Activated CD4-positive, CD25-positive, alpha-beta regulatory T cell treated with anti-CD3 and anti-CD28 coated beads, Interleukin-2, amount 50 U/mL, for 72 hours (primary cell): ENCODE data around the gene KLLN.
"Not testable (repeated sequence)": the region's sequence is repeated elsewhere in the genome, so short reads cannot be mapped to it uniquely, and the experiment has no call there.

Source experiments
- DNase-seq: peaks from one replicate; pipeline ENCODE4 v3.0.0; 2021

Gene KLLN

GRCh38 chr10:87865241-87865881 is 2.0 kb upstream of the KLLN start:
- DNase-seq: no peak

GRCh38 chr10:87864496-87865059 is 1.2 kb upstream of the KLLN start:
- no peak for DNase-seq

DNA sequence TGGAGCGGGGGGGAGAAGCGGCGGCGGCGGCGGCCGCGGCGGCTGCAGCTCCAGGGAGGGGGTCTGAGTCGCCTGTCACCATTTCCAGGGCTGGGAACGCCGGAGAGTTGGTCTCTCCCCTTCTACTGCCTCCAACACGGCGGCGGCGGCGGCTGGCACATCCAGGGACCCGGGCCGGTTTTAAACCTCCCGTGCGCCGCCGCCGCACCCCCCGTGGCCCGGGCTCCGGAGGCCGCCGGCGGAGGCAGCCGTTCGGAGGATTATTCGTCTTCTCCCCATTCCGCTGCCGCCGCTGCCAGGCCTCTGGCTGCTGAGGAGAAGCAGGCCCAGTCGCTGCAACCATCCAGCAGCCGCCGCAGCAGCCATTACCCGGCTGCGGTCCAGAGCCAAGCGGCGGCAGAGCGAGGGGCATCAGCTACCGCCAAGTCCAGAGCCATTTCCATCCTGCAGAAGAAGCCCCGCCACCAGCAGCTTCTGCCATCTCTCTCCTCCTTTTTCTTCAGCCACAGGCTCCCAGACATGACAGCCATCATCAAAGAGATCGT is 690 bp upstream of the KLLN start:
- DNase-seq: peak; percentile 44

DNA sequence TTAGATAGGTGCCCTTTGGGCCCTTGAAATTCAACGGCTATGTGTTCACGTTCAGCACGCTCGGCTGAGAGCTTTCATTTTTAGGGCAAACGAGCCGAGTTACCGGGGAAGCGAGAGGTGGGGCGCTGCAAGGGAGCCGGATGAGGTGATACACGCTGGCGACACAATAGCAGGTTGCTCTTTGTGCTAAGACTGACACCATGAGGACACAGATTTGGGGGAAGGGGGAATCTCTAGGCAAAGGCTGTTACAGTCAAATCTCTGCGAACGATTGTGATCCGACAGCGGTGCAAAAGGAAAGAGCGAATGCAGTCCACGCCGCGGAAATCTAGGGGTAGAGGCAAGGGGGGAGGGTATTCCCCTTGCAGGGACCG is 667 bp downstream of the KLLN start:
- DNase-seq: no peak

GRCh38 chr10:87861953-87862678 is 1.2 kb downstream of the KLLN start:
- peak; percentile 87 for DNase-seq

DNA sequence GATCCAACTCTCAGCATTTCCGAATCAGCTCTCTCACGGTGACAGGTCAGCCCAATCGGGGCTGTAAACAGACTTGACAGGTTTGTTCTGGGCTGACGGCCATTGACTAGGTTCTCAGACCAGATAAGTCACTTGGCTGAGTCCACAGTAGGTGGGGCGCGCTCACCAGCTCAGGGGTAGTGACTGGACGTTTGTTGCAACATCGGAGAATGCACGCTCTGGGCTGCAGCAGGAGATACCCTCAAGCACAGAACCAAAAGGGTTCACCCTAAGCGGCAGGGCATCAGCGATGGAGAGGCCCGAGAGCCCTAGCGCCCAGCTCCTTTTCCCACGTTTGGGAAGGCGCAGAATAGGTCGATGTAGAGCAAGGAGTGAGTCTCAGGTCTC is 1.8 kb downstream of the KLLN start:
- no peak for DNase-seq

- no peak for DNase-seq
These were observed 2.4 kb downstream of the KLLN start for GRCh38 chr10:87860816-87861403.

DNA sequence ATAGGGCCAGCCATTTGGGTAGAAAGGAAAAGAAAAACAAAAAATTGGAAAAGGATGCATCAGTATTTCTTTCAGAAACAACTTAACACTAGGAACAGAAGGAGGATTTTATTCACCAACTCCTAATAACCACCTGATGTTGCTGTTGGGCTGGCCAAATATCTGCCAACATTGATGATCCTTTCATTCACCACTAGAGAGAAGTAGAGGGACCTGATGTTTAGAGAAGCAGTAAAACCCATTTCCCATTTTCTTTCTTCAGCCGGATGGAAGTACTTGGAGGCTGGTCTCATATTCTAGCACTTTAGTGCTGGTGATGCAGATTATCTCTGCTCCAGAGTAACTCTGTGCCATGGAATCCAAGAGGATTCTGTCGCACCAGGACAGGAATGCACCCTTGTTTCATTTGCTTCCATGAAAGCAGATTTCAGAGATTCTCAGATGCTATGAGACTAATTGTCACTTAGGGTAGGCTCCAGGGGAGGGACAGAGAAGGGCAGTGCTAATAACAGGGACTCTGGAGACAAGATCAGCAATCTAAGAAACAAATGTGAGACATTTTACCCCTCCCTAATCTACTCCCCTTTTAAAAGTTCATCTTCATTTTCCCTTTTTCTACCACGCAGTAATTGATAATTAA is 3.1 kb downstream of the KLLN start:
- DNase-seq: no peak

- DNase-seq: not testable (repeated sequence)
These were observed 7.7 kb downstream of the KLLN start for GRCh38 chr10:87855665-87856064.

DNA sequence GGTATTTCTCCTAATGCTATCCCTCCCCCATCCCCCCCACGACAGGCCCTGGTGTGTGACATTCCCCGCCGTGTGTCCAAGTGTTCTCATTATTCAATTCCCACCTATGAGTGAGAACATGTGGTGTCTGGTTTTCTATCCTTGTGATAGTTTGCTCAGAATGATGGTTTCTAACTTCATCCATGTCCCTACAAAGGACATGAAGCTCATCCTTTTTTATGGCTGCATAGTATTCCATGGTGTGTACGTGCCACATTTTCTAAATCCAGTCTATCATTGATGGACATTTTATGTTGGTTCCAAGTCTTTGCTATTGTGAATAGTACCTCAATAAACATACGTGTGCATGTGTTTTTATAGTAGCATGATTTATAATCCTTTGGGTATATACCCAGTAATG is 8.1 kb downstream of the KLLN start:
- not testable (repeated sequence) for DNase-seq

DNA sequence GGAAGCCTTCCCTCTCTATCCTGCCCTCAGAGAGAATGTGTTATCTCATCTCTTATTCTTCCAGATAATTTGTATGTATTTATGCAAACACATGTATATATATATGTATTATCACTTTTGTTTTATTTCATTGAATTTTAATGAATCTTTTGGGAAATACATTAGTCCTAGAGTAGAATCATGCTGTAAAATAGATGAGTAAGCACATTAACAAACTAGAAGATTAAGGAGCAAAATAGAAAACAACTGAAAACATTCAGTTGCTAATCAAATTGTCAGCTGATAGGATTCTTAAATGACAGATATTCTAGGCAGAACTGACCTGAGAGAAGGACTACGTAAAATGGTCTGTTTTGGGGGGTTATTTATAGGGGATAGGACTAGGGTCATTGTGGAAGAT is 11.2 kb downstream of the KLLN start:
- no peak for DNase-seq

DNA sequence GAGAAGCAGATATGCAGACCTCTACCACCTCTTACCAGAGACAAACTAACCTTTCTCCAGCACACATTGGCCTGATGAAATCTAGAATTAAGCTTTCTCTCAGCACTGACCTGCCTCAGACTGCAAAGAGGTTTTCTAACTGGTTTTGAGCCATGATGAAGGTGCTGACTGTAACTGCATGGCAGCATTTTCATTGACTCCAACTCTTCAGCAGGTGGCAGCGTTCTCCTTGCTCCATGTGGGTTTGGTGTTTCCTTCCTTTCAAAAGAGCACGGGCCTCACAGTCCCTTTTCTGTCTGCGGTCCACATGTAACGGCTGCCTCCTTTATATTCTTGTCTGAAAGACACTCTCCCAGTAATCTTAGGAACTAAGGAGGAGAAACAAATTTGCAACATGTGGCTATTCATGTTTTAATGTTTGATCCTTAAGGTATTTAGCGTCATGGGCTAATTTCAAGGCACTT is 12.6 kb downstream of the KLLN start:
- peak; percentile 33 for DNase-seq

- no peak for DNase-seq
These were observed 14.3 kb downstream of the KLLN start for GRCh38 chr10:87849001-87849400.

GRCh38 chr10:87847550-87847949 is 15.8 kb downstream of the KLLN start:
- DNase-seq: no peak

DNA sequence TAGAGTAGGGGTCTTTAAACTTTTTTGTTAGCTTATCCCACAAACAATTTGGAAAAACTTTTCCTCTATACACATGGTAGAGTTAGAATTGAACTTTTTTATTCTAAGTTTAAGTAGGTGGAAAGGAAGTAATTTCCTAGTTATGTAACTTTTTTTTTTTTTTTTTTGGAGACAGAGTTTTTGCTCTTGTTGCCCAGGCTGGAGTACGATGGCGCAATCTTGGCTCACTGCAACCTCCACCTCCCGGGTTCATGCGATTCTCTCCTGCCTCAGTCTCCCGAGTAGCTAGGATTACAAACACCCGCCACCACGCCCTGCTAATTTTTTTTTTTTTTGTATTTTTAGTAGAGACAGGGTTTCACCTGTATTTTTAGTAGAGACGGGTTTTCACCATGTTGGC is 16.6 kb downstream of the KLLN start:
- DNase-seq: not testable (repeated sequence)

DNA sequence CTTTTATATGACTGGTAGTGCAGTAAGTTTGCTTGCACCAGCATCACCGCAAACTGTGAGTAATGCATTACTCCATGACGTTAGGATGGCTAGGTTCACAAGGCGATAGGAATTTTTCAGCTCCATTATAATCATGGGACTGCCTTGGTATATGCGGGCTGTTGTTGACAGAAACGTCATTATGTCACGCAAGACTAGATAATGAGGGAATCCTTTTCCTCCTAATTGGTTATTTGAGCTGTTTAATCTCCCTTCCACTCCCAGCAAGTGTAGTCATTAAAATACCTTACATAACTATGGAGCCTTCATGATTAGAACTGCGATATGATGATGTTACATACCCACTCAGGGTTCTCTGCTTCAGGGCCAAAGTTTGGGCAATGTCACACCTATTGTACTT is 17.3 kb downstream of the KLLN start:
- DNase-seq: no peak

GRCh38 chr10:87845624-87845998 is 17.7 kb downstream of the KLLN start:
- DNase-seq: no peak

DNA sequence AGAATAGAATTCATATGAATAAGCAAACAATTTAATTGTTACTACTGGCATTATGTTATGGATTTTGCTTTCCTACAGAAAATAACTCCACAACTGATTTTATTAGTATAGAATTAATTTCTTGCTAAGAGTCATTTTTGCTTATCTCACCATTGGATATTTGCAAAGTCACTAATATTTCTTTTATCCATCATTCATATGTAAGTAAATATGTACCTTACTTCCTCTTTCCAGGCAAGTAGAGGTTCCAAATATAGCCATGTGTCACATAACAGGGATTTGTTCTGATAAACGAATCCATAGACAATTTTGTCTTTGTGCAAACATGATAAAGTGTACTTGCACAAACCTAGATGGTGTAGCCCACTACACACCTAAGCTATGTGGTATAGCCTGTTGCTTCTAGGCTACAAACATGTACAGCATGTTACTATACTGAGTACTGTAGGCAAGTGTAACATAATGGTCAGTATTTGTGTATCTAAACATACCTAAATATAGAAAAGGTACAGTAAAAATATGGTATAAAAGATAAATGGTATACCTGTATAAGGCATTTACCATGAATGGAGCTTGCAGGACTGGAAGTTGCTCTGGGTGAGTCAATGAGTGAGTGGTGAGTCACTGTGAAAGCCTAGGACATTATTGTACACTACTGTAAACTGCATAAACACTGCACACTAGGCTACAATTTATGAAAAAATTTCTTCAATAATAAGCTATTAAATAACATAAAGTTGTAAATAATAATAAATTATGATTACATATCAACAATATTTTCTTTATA is 18.3 kb downstream of the KLLN start:
- no peak for DNase-seq

DNA sequence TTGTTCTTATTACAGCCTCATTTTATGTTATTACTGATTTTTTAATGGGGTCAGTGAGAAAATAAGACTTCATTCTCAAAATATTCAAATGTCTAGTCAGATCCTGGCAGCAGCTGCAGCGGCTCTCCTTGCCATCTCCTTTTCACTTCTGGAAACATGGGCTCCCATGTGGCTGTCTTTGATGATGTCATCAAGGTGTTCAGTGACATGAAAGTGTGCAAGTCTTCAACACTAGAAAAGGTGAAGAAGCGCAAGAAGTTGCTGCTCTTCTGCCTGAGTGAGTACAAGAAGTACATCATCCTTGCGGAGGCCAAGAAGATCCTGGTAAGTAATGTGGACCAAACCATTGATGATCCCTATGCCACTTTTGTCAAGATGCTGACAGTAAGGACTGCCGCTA is 19.6 kb downstream of the KLLN start:
- DNase-seq: no peak

- no peak for DNase-seq
These were observed 20.4 kb downstream of the KLLN start for GRCh38 chr10:87842776-87843497.

- no peak for DNase-seq
These were observed 21.1 kb downstream of the KLLN start for GRCh38 chr10:87842220-87842641.

DNA sequence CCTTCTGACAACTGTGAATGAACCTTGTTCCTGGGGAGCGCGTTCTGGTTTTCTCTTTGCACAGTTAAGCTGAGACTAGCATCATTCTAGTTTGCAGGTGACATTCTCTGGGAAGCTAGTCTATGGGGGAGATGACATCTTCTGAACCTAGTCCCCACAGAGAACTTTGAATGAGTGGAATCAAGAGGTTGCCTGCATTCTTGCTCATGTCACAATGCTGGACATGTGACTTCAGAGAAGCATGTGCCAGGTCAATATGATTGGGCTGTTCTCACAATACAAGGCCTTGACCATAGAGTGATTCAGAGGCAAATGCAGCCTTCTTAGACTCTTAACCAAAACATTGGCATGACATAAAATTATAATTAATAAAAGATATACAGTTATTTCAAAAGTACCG is 22.1 kb downstream of the KLLN start:
- DNase-seq: no peak
